ENCODE data around the gene DEXI.

The DEXI gene

GRCh38 chr16:10906482-10906881 lies 35.8 kb downstream of the DEXI start:
- Histone ChIP-seq H3K4me2 (ENCODE audit: low read depth, low read length, poor library complexity, severe bottlenecking) (no peak overlapping the region), H3K36me3 (ENCODE audit: low read length) (peaks cover 10% of the 10 kb centered on the region; the same call in 1 of the 2 replicates), H3F3A (ENCODE audit: insufficient read depth) (peaks cover 7% of the 10 kb centered on the region), H3K4me3 (ENCODE audit: insufficient read depth, low read length, poor library complexity, severe bottlenecking) (no peak overlapping the region), H3K27ac (ENCODE audit: low read depth, low read length) (no peak overlapping the region), H3K9me2 (replicated peaks; ENCODE audit: insufficient read depth, low read length) (no peaks in the 10 kb centered on the region), H3K27me3 (ENCODE audit: low read length) (no peaks in the 10 kb centered on the region), H3K9ac (ENCODE audit: low read length) (no peak overlapping the region), H4K20me1 (ENCODE audit: low read depth, low read length) (no peaks in the 10 kb centered on the region), H2AFZ (ENCODE audit: low read depth, low read length, severe bottlenecking) (no peak overlapping the region), H3K9me3 (ENCODE audit: insufficient read depth, low read length) (no peaks in the 10 kb centered on the region), H3K79me2 (ENCODE audit: insufficient read depth, low read length) (no peaks in the 10 kb centered on the region)
- TF ChIP-seq, protein P1, sequence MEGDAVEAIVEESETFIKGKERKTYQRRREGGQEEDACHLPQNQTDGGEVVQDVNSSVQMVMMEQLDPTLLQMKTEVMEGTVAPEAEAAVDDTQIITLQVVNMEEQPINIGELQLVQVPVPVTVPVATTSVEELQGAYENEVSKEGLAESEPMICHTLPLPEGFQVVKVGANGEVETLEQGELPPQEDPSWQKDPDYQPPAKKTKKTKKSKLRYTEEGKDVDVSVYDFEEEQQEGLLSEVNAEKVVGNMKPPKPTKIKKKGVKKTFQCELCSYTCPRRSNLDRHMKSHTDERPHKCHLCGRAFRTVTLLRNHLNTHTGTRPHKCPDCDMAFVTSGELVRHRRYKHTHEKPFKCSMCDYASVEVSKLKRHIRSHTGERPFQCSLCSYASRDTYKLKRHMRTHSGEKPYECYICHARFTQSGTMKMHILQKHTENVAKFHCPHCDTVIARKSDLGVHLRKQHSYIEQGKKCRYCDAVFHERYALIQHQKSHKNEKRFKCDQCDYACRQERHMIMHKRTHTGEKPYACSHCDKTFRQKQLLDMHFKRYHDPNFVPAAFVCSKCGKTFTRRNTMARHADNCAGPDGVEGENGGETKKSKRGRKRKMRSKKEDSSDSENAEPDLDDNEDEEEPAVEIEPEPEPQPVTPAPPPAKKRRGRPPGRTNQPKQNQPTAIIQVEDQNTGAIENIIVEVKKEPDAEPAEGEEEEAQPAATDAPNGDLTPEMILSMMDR (IDR thresholded peaks at IDR 0.05; ENCODE audit: insufficient read depth, low read length, poor library complexity, severe bottlenecking): no peak
- no peak for TF ChIP-seq EZH2phosphoT487 (conservative IDR thresholded peaks at IDR 0.05; ENCODE audit: low read length)

DNA sequence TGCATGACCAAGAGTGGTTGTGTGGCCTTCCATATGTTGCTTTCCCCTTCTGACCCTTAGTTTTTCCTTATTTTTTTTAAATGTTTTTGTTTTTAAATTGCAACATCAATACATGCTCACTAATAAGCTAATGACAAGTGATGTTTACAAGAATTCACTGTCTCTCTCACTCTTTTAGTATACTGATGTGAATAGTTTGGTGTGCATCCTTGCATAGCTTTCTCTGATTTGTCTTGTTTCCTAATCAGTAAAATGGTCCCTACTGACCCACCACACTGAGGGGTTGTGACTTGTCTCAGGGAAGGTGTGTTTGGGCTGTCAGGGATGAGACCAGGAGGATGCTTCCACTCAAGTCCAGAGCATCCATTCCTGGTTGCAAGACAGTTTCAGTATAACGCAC lies 39.3 kb downstream of the DEXI start:
- H3K9me3 ChIP-seq (ENCODE audit: insufficient read depth, low read length): no peaks in the 10 kb centered on the region

GRCh38 chr16:10897134-10897533 lies 45.1 kb downstream of the DEXI start:
- H3K27me3 ChIP-seq (ENCODE audit: low read length): no peaks in the 10 kb centered on the region
- no peak overlapping the region for H2AFZ ChIP-seq (ENCODE audit: low read depth, low read length, severe bottlenecking)
- TF ChIP-seq, protein P1 (IDR thresholded peaks at IDR 0.05; ENCODE audit: insufficient read depth, low read length, poor library complexity, severe bottlenecking): no peak
- TF ChIP-seq EZH2phosphoT487 (conservative IDR thresholded peaks at IDR 0.05; ENCODE audit: low read length): no peak
- no peak overlapping the region for H3K4me2 ChIP-seq (ENCODE audit: low read depth, low read length, poor library complexity, severe bottlenecking)
- peaks cover 16% of the 10 kb centered on the region for H3K79me2 ChIP-seq (ENCODE audit: insufficient read depth, low read length)
- H3K9me2 ChIP-seq (replicated peaks; ENCODE audit: insufficient read depth, low read length): no peaks in the 10 kb centered on the region
- H3K9me3 ChIP-seq (ENCODE audit: insufficient read depth, low read length): no peaks in the 10 kb centered on the region
- H3K4me3 ChIP-seq (ENCODE audit: insufficient read depth, low read length, poor library complexity, severe bottlenecking): no peak overlapping the region
- no peak overlapping the region for H3K9ac ChIP-seq (ENCODE audit: low read length)
- H3K27ac ChIP-seq (ENCODE audit: low read depth, low read length): peak overlapping the region; percentile 50; the same call in 1 of the 2 replicates
- H4K20me1 ChIP-seq (ENCODE audit: low read depth, low read length): no peaks in the 10 kb centered on the region
- H3K36me3 ChIP-seq (ENCODE audit: low read length): peaks cover 2% of the 10 kb centered on the region; the same call in 1 of the 2 replicates
- H3F3A ChIP-seq (ENCODE audit: insufficient read depth): no peaks in the 10 kb centered on the region

More for the DNA sequence above, 39.3 kb downstream of the DEXI start:
- no peak overlapping the region for H3K4me2 ChIP-seq (ENCODE audit: low read depth, low read length, poor library complexity, severe bottlenecking)
- no peaks in the 10 kb centered on the region for H3K27me3 ChIP-seq (ENCODE audit: low read length)
- no peak overlapping the region for H3K9ac ChIP-seq (ENCODE audit: low read length)
- peaks cover 12% of the 10 kb centered on the region; the same call in 1 of the 2 replicates for H3K36me3 ChIP-seq (ENCODE audit: low read length)
- TF ChIP-seq, protein P1 (IDR thresholded peaks at IDR 0.05; ENCODE audit: insufficient read depth, low read length, poor library complexity, severe bottlenecking): no peak
- no peak for TF ChIP-seq EZH2phosphoT487 (conservative IDR thresholded peaks at IDR 0.05; ENCODE audit: low read length)
- H3K79me2 ChIP-seq (ENCODE audit: insufficient read depth, low read length): no peaks in the 10 kb centered on the region
- no peak overlapping the region for H2AFZ ChIP-seq (ENCODE audit: low read depth, low read length, severe bottlenecking)
- no peak overlapping the region for H3K27ac ChIP-seq (ENCODE audit: low read depth, low read length)
- no peak overlapping the region for H3K4me3 ChIP-seq (ENCODE audit: insufficient read depth, low read length, poor library complexity, severe bottlenecking)
- no peaks in the 10 kb centered on the region for H3K9me2 ChIP-seq (replicated peaks; ENCODE audit: insufficient read depth, low read length)
- no peaks in the 10 kb centered on the region for H4K20me1 ChIP-seq (ENCODE audit: low read depth, low read length)
- H3F3A ChIP-seq (ENCODE audit: insufficient read depth): no peaks in the 10 kb centered on the region
